Endodermal cell (in vitro differentiated cells): Measurements from ENCODE around the gene UMOD. TPM values are rescaled to one million over a fixed set of nuclear protein-coding genes. Genes with fewer than 3 reads are reported as not detected.

ENCODE experiments used
- DNase-seq: peaks from one replicate; pipeline ENCODE4 v3.0.0-alpha.2; 2017
- H3K27ac ChIP-seq: 2 replicates; pipeline ENCODE4 v1.5.1; 2013; ENCODE audit warnings: mild to moderate bottlenecking, low read depth, low read length, moderate library complexity
- H3K27me3 ChIP-seq: 2 replicates; pipeline ENCODE4 v1.6.1; 2013; ENCODE audit warnings: mild to moderate bottlenecking, low read length, moderate library complexity; ENCODE audit not compliant: insufficient read depth, control insufficient read depth, poor library complexity, severe bottlenecking
- H3K36me3 ChIP-seq: 2 replicates; pipeline ENCODE4 v1.7.0; 2013; ENCODE audit warnings: mild to moderate bottlenecking, low read length, moderate library complexity; ENCODE audit not compliant: control insufficient read depth, insufficient read depth
- H3K4me1 ChIP-seq: one replicate; pipeline ENCODE4 v1.7.0; 2013; ENCODE audit warnings: low read length; ENCODE audit not compliant: control insufficient read depth, insufficient read depth
- H3K4me3 ChIP-seq: 2 replicates; pipeline ENCODE4 v1.5.1; 2013; ENCODE audit warnings: mild to moderate bottlenecking, low read length, moderate library complexity
- H3K9ac ChIP-seq: 2 replicates; pipeline ENCODE4 v1.6.1; 2013; ENCODE audit warnings: mild to moderate bottlenecking, low read length, moderate library complexity; ENCODE audit not compliant: poor library complexity, severe bottlenecking; ENCODE audit errors: extremely low read depth
- H3K9me3 ChIP-seq: 2 replicates; pipeline ENCODE4 v1.6.1; 2013; ENCODE audit warnings: mild to moderate bottlenecking, low read length, moderate library complexity; ENCODE audit not compliant: control insufficient read depth
- H3K27ac Mint-ChIP-seq: 2 replicates; pipeline ENCODE4 v1.8.0; 2020; ENCODE audit warnings: mixed read lengths
- H3K27me3 Mint-ChIP-seq: 2 replicates; pipeline ENCODE4 v1.8.0; 2021; ENCODE audit warnings: mild to moderate bottlenecking, mixed read lengths; ENCODE audit not compliant: insufficient read depth
- H3K36me3 Mint-ChIP-seq: 2 replicates; pipeline ENCODE4 v1.8.0; 2020; ENCODE audit warnings: low read depth, mixed read lengths
- H3K4me1 Mint-ChIP-seq: 2 replicates; pipeline ENCODE4 v1.8.0; 2020; ENCODE audit warnings: mixed read lengths
- H3K4me3 Mint-ChIP-seq: 2 replicates; pipeline ENCODE4 v1.8.0; 2020; ENCODE audit warnings: mild to moderate bottlenecking, moderate library complexity, mixed read lengths
- H3K9me3 Mint-ChIP-seq: 2 replicates; pipeline ENCODE4 v1.8.0; 2020; ENCODE audit warnings: mild to moderate bottlenecking, mixed read lengths
- CTCF ChIP-seq: fragments of 200-600 bp; sonication (generic); conservative IDR thresholded peaks from 2 replicates; pipeline ENCODE4 v1.5.0; 2021; ENCODE audit warnings: antibody characterized with exemption, mild to moderate bottlenecking
- WGBS, 2 experiments: methylation state at CpG; one replicate each; pipeline versions ENCODE4 v1.1.5 to v1.1.7; 2013; ENCODE audit warnings: missing lambda C conversion rate in 2 of 2, mixed read lengths in 1 of 2; ENCODE audit not compliant: insufficient coverage in 1 of 2, insufficient read length in 1 of 2; 5-methylcytosine and 5-hydroxymethylcytosine counted together
- total RNA-seq, 2 donors: library from RNA; stranded (reverse); fragmentation: NEBNext Ultra II Directional in 1 of 2; extraction: Animal tissue kit (Norgen Biotek cat#: 25700) in 1 of 2; gene quantifications; 2 replicates in 1 of 2; 3 replicates in 1 of 2; pipeline ENCODE4 v1.2.1, GENCODE V29; 2021

UMOD gene
- total RNA-seq, 2 donors from 2014 or later, result not detected

GRCh38 chr16:20318006-20318405, 34.5 kb downstream of the UMOD start:
- Mint-ChIP-seq H3K4me3 (no peak overlapping the region), H3K27me3 (peaks cover 26% of the 10 kb centered on the region), H3K27ac (no peak overlapping the region), H3K36me3 (no peaks in the 10 kb centered on the region), H3K4me1 (no peaks in the 10 kb centered on the region), H3K9me3 (no peaks in the 10 kb centered on the region)
- Histone ChIP-seq H3K27ac (no peak overlapping the region), H3K27me3 (no peaks in the 10 kb centered on the region), H3K36me3 (no peaks in the 10 kb centered on the region), H3K9ac (no peak overlapping the region), H3K4me3 (no peak overlapping the region), H3K4me1 (no peaks in the 10 kb centered on the region), H3K9me3 (no peaks in the 10 kb centered on the region)
- DNase-seq, result no peak
- WGBS, 2 experiments, result 89 to 93% methylated on average over 6 to 7 of the region's 7 CpGs
- TF ChIP-seq CTCF, result no peak

GRCh38 chr16:20317117-20317516, 35.4 kb downstream of the UMOD start:
- H3K9me3 Mint-ChIP-seq, result no peaks in the 10 kb centered on the region
- Histone ChIP-seq H3K27me3 (no peaks in the 10 kb centered on the region), H3K4me1 (no peaks in the 10 kb centered on the region), H3K4me3 (no peak overlapping the region), H3K36me3 (no peaks in the 10 kb centered on the region), H3K9ac (no peak overlapping the region), H3K9me3 (no peaks in the 10 kb centered on the region), H3K27ac (no peak overlapping the region)
- WGBS, 2 experiments, result 88 to 89% methylated on average over 7 to 8 of the region's 8 CpGs
- no peak overlapping the region for H3K27ac Mint-ChIP-seq
- TF ChIP-seq CTCF, result no peak
- no peaks in the 10 kb centered on the region for H3K36me3 Mint-ChIP-seq
- H3K4me1 Mint-ChIP-seq, result no peaks in the 10 kb centered on the region
- DNase-seq, result no peak
- H3K27me3 Mint-ChIP-seq, result peaks cover 23% of the 10 kb centered on the region
- H3K4me3 Mint-ChIP-seq, result no peak overlapping the region

- Mint-ChIP-seq H3K4me1 (no peaks in the 10 kb centered on the region), H3K27me3 (peaks cover 20% of the 10 kb centered on the region), H3K36me3 (no peaks in the 10 kb centered on the region), H3K4me3 (no peak overlapping the region), H3K27ac (no peak overlapping the region), H3K9me3 (no peaks in the 10 kb centered on the region)
- H3K36me3 ChIP-seq, result no peaks in the 10 kb centered on the region
- H3K27me3 ChIP-seq, result no peaks in the 10 kb centered on the region
- TF ChIP-seq CTCF, result no peak
- no peaks in the 10 kb centered on the region for H3K9me3 ChIP-seq
- no peak overlapping the region for H3K4me3 ChIP-seq
- H3K27ac ChIP-seq, result no peak overlapping the region
- no peak overlapping the region for H3K9ac ChIP-seq
- H3K4me1 ChIP-seq, result no peaks in the 10 kb centered on the region
- DNase-seq, result no peak
- WGBS, 2 experiments, result 76 to 90% methylated on average over 5 of the region's 5 CpGs
These were observed 35.8 kb downstream of the UMOD start for GRCh38 chr16:20316715-20317114.
